Activated effector memory CD4-positive, alpha-beta T cell treated with anti-CD3 and anti-CD28 coated beads, Interleukin-2, amount 50 U/mL, for 16 hours (primary cell): ENCODE measurements around the gene LDLRAD4.
A peak's percentile ranks its signal among the peaks of the same experiment; 100 is the strongest.
"Not testable (repeated sequence)": the region's sequence is repeated elsewhere in the genome, so short reads cannot be mapped to it uniquely, and the experiment has no call there.

Experiments
- DNase-seq: peaks from one replicate; pipeline ENCODE4 v3.0.0-alpha.2; 2020

Gene LDLRAD4

GRCh38 chr18:13253786-13254688, 35.5 kb downstream of the LDLRAD4 start:
- DNase-seq = no peak

- no peak for DNase-seq
Observed at GRCh38 chr18:13254971-13255927, 36.7 kb downstream of the LDLRAD4 start.

- no peak for DNase-seq
Observed at GRCh38 chr18:13256444-13257305, 38.1 kb downstream of the LDLRAD4 start.

GRCh38 chr18:13257361-13257980, 38.9 kb downstream of the LDLRAD4 start:
- DNase-seq = no peak

GRCh38 chr18:13258921-13259320, 40.4 kb downstream of the LDLRAD4 start:
- DNase-seq = no peak

- DNase-seq = no peak
Observed at GRCh38 chr18:13259701-13260100, 41.1 kb downstream of the LDLRAD4 start.

GRCh38 chr18:13260197-13260934, 41.8 kb downstream of the LDLRAD4 start:
- DNase-seq = no peak

GRCh38 chr18:13260935-13261640, 42.5 kb downstream of the LDLRAD4 start:
- DNase-seq = no peak

- no peak for DNase-seq
Observed at GRCh38 chr18:13261661-13262357, 43.2 kb downstream of the LDLRAD4 start.

GRCh38 chr18:13262358-13262680, 43.8 kb downstream of the LDLRAD4 start:
- DNase-seq = not testable (repeated sequence)

GRCh38 chr18:13262839-13263691, 44.5 kb downstream of the LDLRAD4 start:
- DNase-seq = no peak

- DNase-seq = no peak
Observed at GRCh38 chr18:13264091-13265007, 45.8 kb downstream of the LDLRAD4 start.

GRCh38 chr18:13265008-13265910, 46.7 kb downstream of the LDLRAD4 start:
- DNase-seq = peak; percentile 75

- DNase-seq = no peak
Observed at GRCh38 chr18:13265911-13266217, 47.3 kb downstream of the LDLRAD4 start.

- peak; percentile 74 for DNase-seq
Observed at GRCh38 chr18:13266218-13267100, 47.9 kb downstream of the LDLRAD4 start.

- DNase-seq = no peak
Observed at GRCh38 chr18:13267431-13267873, 48.9 kb downstream of the LDLRAD4 start.
